Small intestine (tissue), 7 donors: ENCODE results near the gene LMX1B. TPM values are rescaled to one million over a fixed set of nuclear protein-coding genes. Genes with fewer than 3 reads are reported as not detected.

Experiments
- DNase-seq, 2 donors: peaks; one replicate each; pipeline versions ENCODE4 v3.0.0 to v3.0.0-alpha.2; 2013
- FAIRE-seq: peaks from 2 replicates; lab custom pipeline; 2012; peaks lifted over from hg19 to GRCh38; lab: Jason Lieb, UNC
- H3K27ac ChIP-seq, 3 donors: one replicate each; pipeline ENCODE4 v1.5.1; 2013; ENCODE audit warnings: low read length in 2 of 3, mild to moderate bottlenecking in 2 of 3, control low read depth in 1 of 3, inconsistent platforms in 1 of 3, low read depth in 1 of 3, moderate library complexity in 1 of 3
- H3K27me3 ChIP-seq, 3 donors: one replicate each; pipeline ENCODE4 v1.6.1; 2013; ENCODE audit warnings: low read length in 3 of 3, inconsistent platforms in 1 of 3; ENCODE audit not compliant: control insufficient read depth in 3 of 3, insufficient read depth in 3 of 3
- H3K36me3 ChIP-seq, 3 donors: one replicate each; pipeline ENCODE4 v1.6.1; 2013; ENCODE audit warnings: low read length in 3 of 3, inconsistent platforms in 1 of 3, low read depth in 1 of 3, mild to moderate bottlenecking in 1 of 3, moderate library complexity in 1 of 3; ENCODE audit not compliant: control insufficient read depth in 3 of 3, insufficient read depth in 2 of 3
- H3K4me1 ChIP-seq, 3 donors: one replicate each; pipeline ENCODE4 v1.6.1; 2013; ENCODE audit warnings: low read length in 2 of 3, inconsistent platforms in 1 of 3, low read depth in 1 of 3, mild to moderate bottlenecking in 1 of 3, moderate library complexity in 1 of 3; ENCODE audit not compliant: control insufficient read depth in 3 of 3, insufficient read depth in 2 of 3
- H3K4me3 ChIP-seq, 3 donors: one replicate each; pipeline ENCODE4 v1.5.1; 2013; ENCODE audit warnings: low read length in 3 of 3, control low read depth in 1 of 3, inconsistent platforms in 1 of 3, low read depth in 1 of 3, mild to moderate bottlenecking in 1 of 3, moderate library complexity in 1 of 3
- H3K9me3 ChIP-seq, 2 donors: one replicate each; pipeline ENCODE4 v1.6.1; 2013; ENCODE audit warnings: low read depth in 1 of 2, low read length in 1 of 2; ENCODE audit not compliant: control insufficient read depth in 2 of 2, insufficient read depth in 1 of 2
- WGBS, 3 donors: extraction: QIAGEN DNeasy Blood & Tissue Kit; methylation state at CpG; one replicate each; pipeline ENCODE4 v1.1.7; 2013; 5-methylcytosine and 5-hydroxymethylcytosine counted together
- polyA plus RNA-seq, 4 donors: library from polyadenylated mRNA; stranded (reverse) in 3 of 4; unstranded in 1 of 4; fragments of 200-250 nt in 3 of 4; fragments of 120-200 nt in 1 of 4; gene quantifications; one replicate each; pipeline versions ENCODE4 v1.2.1 to v1.2.3, GENCODE V29; 2013
- donor health status: healthy with polysubstance abuse.
- donor health status: control.
- donor health status: control.
- donor health status: Bipolar disorder and iron deficiency.
- donor health status: healthy.

LMX1B gene
- polyA plus RNA-seq, 4 donors, result 0.13 to 0.75 TPM; not detected in 2

- Histone ChIP-seq H3K27ac (no peak overlapping the region), H3K27me3 (peaks cover 0 to 16% (median 2%) of the 10 kb centered on the region in 3 donors), H3K4me1 (peaks cover 0 to 11% (median 0%) of the 10 kb centered on the region in 3 donors), H3K9me3 (no peaks in the 10 kb centered on the region), H3K4me3 (no peak overlapping the region), H3K36me3 (no peaks in the 10 kb centered on the region)
- DNase-seq (no peak), FAIRE-seq (no peak)
- WGBS, 3 donors, result 27 to 64% (median 47%) methylated on average over 3 of the region's 3 CpGs
Observed at GRCh38 chr9:126591922-126592321, 21.8 kb upstream of the LMX1B start.

DNA sequence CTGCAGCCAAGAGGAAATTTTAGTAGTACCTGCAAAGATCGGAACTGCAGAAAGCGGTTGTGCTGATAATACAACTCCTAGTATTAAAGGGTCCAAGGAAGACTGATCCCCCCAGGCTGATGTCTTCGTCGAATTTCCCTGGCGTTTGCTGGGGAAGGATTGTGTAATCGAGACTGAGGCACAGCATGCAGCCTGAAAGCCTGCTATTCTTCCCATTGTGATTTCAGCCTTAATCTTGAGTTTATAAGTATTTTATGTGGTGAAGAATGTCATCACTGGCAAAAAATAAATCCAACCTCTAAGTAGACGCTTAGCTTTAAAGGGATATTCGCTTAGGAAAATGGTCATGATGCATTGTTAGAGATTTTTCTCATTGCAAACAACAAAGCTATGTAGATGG, 21.3 kb upstream of the LMX1B start:
- 69 to 70% (median 69%) methylated on average over 8 of the region's 8 CpGs for WGBS, 3 donors
- no peak for FAIRE-seq
- Histone ChIP-seq H3K4me3 (no peak overlapping the region), H3K27me3 (peaks cover 0 to 16% (median 2%) of the 10 kb centered on the region in 3 donors), H3K4me1 (peaks cover 0 to 8% (median 0%) of the 10 kb centered on the region in 3 donors), H3K27ac (no peak overlapping the region), H3K9me3 (no peaks in the 10 kb centered on the region), H3K36me3 (no peaks in the 10 kb centered on the region)
- no peak for DNase-seq

DNA sequence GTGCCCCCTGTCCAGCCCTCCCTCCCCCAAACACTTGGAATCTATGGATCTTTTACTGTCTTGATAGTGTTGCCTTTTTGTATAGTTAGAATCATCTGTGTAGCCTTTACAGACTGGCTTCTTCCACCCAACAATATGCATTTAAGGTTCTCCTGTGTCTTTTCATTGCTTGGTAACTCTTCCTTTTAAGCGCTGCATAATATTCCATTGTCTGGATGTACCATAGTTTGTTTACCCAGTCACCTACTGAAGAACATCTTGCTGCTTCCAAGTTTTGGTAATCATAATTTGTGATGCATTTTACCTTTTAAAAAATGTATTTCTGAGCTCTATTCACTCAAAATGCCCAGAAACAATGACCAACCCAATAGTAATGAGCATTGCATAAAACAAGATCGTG, 17.7 kb upstream of the LMX1B start:
- FAIRE-seq, result no peak
- peaks cover 0 to 19% (median 9%) of the 10 kb centered on the region in 3 donors for H3K27me3 ChIP-seq

GRCh38 chr9:126599047-126599650, 14.6 kb upstream of the LMX1B start:
- Histone ChIP-seq H3K9me3 (no peaks in the 10 kb centered on the region), H3K36me3 (no peaks in the 10 kb centered on the region), H3K27me3 (peaks cover 0 to 11% (median 9%) of the 10 kb centered on the region in 3 donors), H3K27ac (no peak overlapping the region), H3K4me1 (no peaks in the 10 kb centered on the region), H3K4me3 (no peak overlapping the region)
- DNase-seq (no peak), FAIRE-seq (no peak)
- 44 to 46% (median 46%) methylated on average over 11 of the region's 11 CpGs for WGBS, 3 donors

More for the DNA sequence above, 17.7 kb upstream of the LMX1B start:
- H3K36me3 ChIP-seq, result no peaks in the 10 kb centered on the region
- DNase-seq, result no peak
- 86 to 91% (median 89%) methylated on average over 2 of the region's 2 CpGs for WGBS, 3 donors
- no peaks in the 10 kb centered on the region for H3K4me1 ChIP-seq
- H3K9me3 ChIP-seq, result no peaks in the 10 kb centered on the region
- no peak overlapping the region for H3K27ac ChIP-seq
- no peak overlapping the region for H3K4me3 ChIP-seq

- no peaks in the 10 kb centered on the region for H3K4me1 ChIP-seq
- H3K4me3 ChIP-seq, result no peak overlapping the region
- FAIRE-seq (no peak), DNase-seq (no peak)
- H3K27me3 ChIP-seq, result peaks cover 3 to 40% (median 5%) of the 10 kb centered on the region in 3 donors
- H3K9me3 ChIP-seq, result no peaks in the 10 kb centered on the region
- no peak overlapping the region for H3K27ac ChIP-seq
- WGBS, 3 donors, result 76 to 80% (median 80%) methylated on average over 17 of the region's 17 CpGs
- H3K36me3 ChIP-seq, result no peaks in the 10 kb centered on the region
Observed at GRCh38 chr9:126604059-126605055, 9.4 kb upstream of the LMX1B start.

- DNase-seq (no peak), FAIRE-seq (no peak)
- Histone ChIP-seq H3K36me3 (no peaks in the 10 kb centered on the region), H3K4me1 (peaks cover 0 to 4% (median 0%) of the 10 kb centered on the region in 3 donors), H3K9me3 (no peaks in the 10 kb centered on the region), H3K27me3 (peaks cover 7 to 52% (median 17%) of the 10 kb centered on the region in 3 donors), H3K27ac (no peak overlapping the region), H3K4me3 (no peak overlapping the region)
- 63 to 74% (median 66%) methylated on average over 12 of the region's 12 CpGs for WGBS, 3 donors
Observed at GRCh38 chr9:126605792-126606482, 7.8 kb upstream of the LMX1B start.

- 52 to 61% (median 58%) methylated on average over 3 of the region's 3 CpGs for WGBS, 3 donors
- Histone ChIP-seq H3K4me3 (no peak overlapping the region), H3K27ac (no peak overlapping the region), H3K36me3 (no peaks in the 10 kb centered on the region), H3K4me1 (peaks cover 0 to 9% (median 0%) of the 10 kb centered on the region in 3 donors), H3K27me3 (peaks cover 7 to 58% (median 19%) of the 10 kb centered on the region in 3 donors), H3K9me3 (no peaks in the 10 kb centered on the region)
- DNase-seq (no peak), FAIRE-seq (no peak)
Observed at GRCh38 chr9:126606483-126606870, 7.3 kb upstream of the LMX1B start.

DNA sequence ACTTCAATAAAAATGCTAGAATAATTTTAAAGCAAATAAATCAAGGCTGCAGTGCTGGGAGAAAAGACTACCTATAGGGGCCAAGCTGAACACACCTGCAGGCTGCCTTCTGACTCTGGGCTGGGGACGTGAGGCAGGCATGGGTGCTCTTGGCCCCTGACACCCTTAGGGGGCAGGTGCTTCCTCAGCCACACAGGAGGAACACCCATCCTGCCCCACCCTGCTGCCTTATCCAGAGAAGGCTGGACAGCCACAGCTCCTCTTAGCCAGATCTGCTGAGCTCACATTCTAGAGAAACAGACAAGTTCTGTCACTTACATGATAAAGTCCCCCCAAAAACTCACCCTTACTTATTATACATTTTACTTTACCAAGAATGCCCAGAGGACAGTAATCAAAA, 6.6 kb upstream of the LMX1B start:
- no peak overlapping the region for H3K27ac ChIP-seq
- peaks cover 0 to 14% (median 0%) of the 10 kb centered on the region in 3 donors for H3K4me1 ChIP-seq
- H3K4me3 ChIP-seq, result no peak overlapping the region
- WGBS, 3 donors, result 6 to 30% (median 17%) methylated on average over 1 of the region's 1 CpG
- no peak for DNase-seq
- H3K36me3 ChIP-seq, result no peaks in the 10 kb centered on the region
- H3K9me3 ChIP-seq, result no peaks in the 10 kb centered on the region
- FAIRE-seq, result no peak
- H3K27me3 ChIP-seq, result peaks cover 7 to 64% (median 22%) of the 10 kb centered on the region in 3 donors
